Measurements from ENCODE around the gene EYS. TPM values are rescaled to one million over a fixed set of nuclear protein-coding genes. Genes with fewer than 3 reads are reported as not detected.

EYS gene
- total RNA-seq, 1 donor from 2014 or later = not detected

- H3K36me3 ChIP-seq (ENCODE audit: control insufficient read depth, insufficient read depth, low read length) = no peaks in the 10 kb centered on the region
- H3K4me3 ChIP-seq (ENCODE audit: low read depth, low read length) = no peak overlapping the region
- no peak for TF ChIP-seq CTCF (IDR thresholded peaks at IDR 0.05; ENCODE audit: insufficient read depth, low read length, poor library complexity, severe bottlenecking)
- no peak for DNase-seq (ENCODE audit: low read depth)
- no peaks in the 10 kb centered on the region for H3K27me3 ChIP-seq (ENCODE audit: control insufficient read depth, insufficient read depth, low read length)
These were observed 1907.2 kb downstream of the EYS start for GRCh38 chr6:63799813-63800212.

GRCh38 chr6:63799313-63799712, 1907.7 kb downstream of the EYS start:
- no peak for TF ChIP-seq CTCF (IDR thresholded peaks at IDR 0.05; ENCODE audit: insufficient read depth, low read length, poor library complexity, severe bottlenecking)
- no peak overlapping the region for H3K4me3 ChIP-seq (ENCODE audit: low read depth, low read length)
- DNase-seq (ENCODE audit: low read depth) = no peak
- H3K36me3 ChIP-seq (ENCODE audit: control insufficient read depth, insufficient read depth, low read length) = no peaks in the 10 kb centered on the region
- H3K27me3 ChIP-seq (ENCODE audit: control insufficient read depth, insufficient read depth, low read length) = no peaks in the 10 kb centered on the region

- no peak for TF ChIP-seq CTCF (IDR thresholded peaks at IDR 0.05; ENCODE audit: insufficient read depth, low read length, poor library complexity, severe bottlenecking)
- no peaks in the 10 kb centered on the region for H3K27me3 ChIP-seq (ENCODE audit: control insufficient read depth, insufficient read depth, low read length)
- H3K36me3 ChIP-seq (ENCODE audit: control insufficient read depth, insufficient read depth, low read length) = no peaks in the 10 kb centered on the region
- H3K4me3 ChIP-seq (ENCODE audit: low read depth, low read length) = no peak overlapping the region
- no peak for DNase-seq (ENCODE audit: low read depth)
These were observed 1908.6 kb downstream of the EYS start for GRCh38 chr6:63798378-63798777.

- Histone ChIP-seq H3K4me3 (ENCODE audit: low read depth, low read length) (no peak overlapping the region), H3K27me3 (ENCODE audit: control insufficient read depth, insufficient read depth, low read length) (no peaks in the 10 kb centered on the region), H3K36me3 (ENCODE audit: control insufficient read depth, insufficient read depth, low read length) (no peaks in the 10 kb centered on the region)
- no peak for TF ChIP-seq CTCF (IDR thresholded peaks at IDR 0.05; ENCODE audit: insufficient read depth, low read length, poor library complexity, severe bottlenecking)
- DNase-seq (ENCODE audit: low read depth) = no peak
These were observed 1909.3 kb downstream of the EYS start for GRCh38 chr6:63797721-63798120.

- no peaks in the 10 kb centered on the region for H3K36me3 ChIP-seq (ENCODE audit: control insufficient read depth, insufficient read depth, low read length)
- TF ChIP-seq CTCF (IDR thresholded peaks at IDR 0.05; ENCODE audit: insufficient read depth, low read length, poor library complexity, severe bottlenecking) = no peak
- H3K4me3 ChIP-seq (ENCODE audit: low read depth, low read length) = no peak overlapping the region
- DNase-seq (ENCODE audit: low read depth) = no peak
- no peaks in the 10 kb centered on the region for H3K27me3 ChIP-seq (ENCODE audit: control insufficient read depth, insufficient read depth, low read length)
These were observed 1911.2 kb downstream of the EYS start for GRCh38 chr6:63795826-63796225.

- no peak for DNase-seq (ENCODE audit: low read depth)
- no peaks in the 10 kb centered on the region for H3K27me3 ChIP-seq (ENCODE audit: control insufficient read depth, insufficient read depth, low read length)
- TF ChIP-seq CTCF (IDR thresholded peaks at IDR 0.05; ENCODE audit: insufficient read depth, low read length, poor library complexity, severe bottlenecking) = no peak
- H3K36me3 ChIP-seq (ENCODE audit: control insufficient read depth, insufficient read depth, low read length) = no peaks in the 10 kb centered on the region
- H3K4me3 ChIP-seq (ENCODE audit: low read depth, low read length) = no peak overlapping the region
These were observed 1912.0 kb downstream of the EYS start for GRCh38 chr6:63795006-63795405.

Data from kidney epithelial cell (primary cell).